ENCODE measurements around the gene PLG.
A peak's percentile ranks its signal among the peaks of the same experiment; 100 is the strongest.
"Not testable (repeated sequence)": the region's sequence is repeated elsewhere in the genome, so short reads cannot be mapped to it uniquely, and the experiment has no call there.

The PLG gene

GRCh38 chr6:160708993-160709392 is 6.9 kb downstream of the PLG start:
- DNase-seq: not testable (repeated sequence)

GRCh38 chr6:160714731-160715316 is 12.8 kb downstream of the PLG start:
- DNase-seq: no peak

GRCh38 chr6:160730911-160731310 is 28.9 kb downstream of the PLG start:
- DNase-seq: no peak

- DNase-seq: peak; percentile 31
These were observed 31.1 kb downstream of the PLG start for GRCh38 chr6:160733050-160733646.

- DNase-seq: no peak
These were observed 32.6 kb downstream of the PLG start for GRCh38 chr6:160734627-160735026.

GRCh38 chr6:160735523-160735922 is 33.5 kb downstream of the PLG start:
- DNase-seq: no peak

GRCh38 chr6:160737934-160738333 is 35.9 kb downstream of the PLG start:
- no peak for DNase-seq

GRCh38 chr6:160739955-160740354 is 37.9 kb downstream of the PLG start:
- no peak for DNase-seq

- DNase-seq: not testable (repeated sequence)
These were observed 39.0 kb downstream of the PLG start for GRCh38 chr6:160741012-160741411.

- no peak for DNase-seq
These were observed 40.0 kb downstream of the PLG start for GRCh38 chr6:160742090-160742489.

- DNase-seq: no peak
These were observed 48.2 kb downstream of the PLG start for GRCh38 chr6:160750276-160750689.

GRCh38 chr6:160753211-160753610 is 51.2 kb downstream of the PLG start:
- DNase-seq: not testable (repeated sequence)

- no peak for DNase-seq
These were observed 53.1 kb downstream of the PLG start for GRCh38 chr6:160755165-160755564.

- DNase-seq: no peak
These were observed 54.0 kb downstream of the PLG start for GRCh38 chr6:160756021-160756420.

GRCh38 chr6:160756871-160757270 is 54.8 kb downstream of the PLG start:
- DNase-seq: no peak

GRCh38 chr6:160764847-160765246 is 62.8 kb downstream of the PLG start:
- DNase-seq: no peak

GRCh38 chr6:160765412-160765811 is 63.4 kb downstream of the PLG start:
- no peak for DNase-seq

- DNase-seq: no peak
These were observed 64.6 kb downstream of the PLG start for GRCh38 chr6:160766657-160766988.

GRCh38 chr6:160766989-160767646 is 65.1 kb downstream of the PLG start:
- no peak for DNase-seq

- DNase-seq: no peak
These were observed 65.6 kb downstream of the PLG start for GRCh38 chr6:160767647-160768019.

- no peak for DNase-seq
These were observed 66.1 kb downstream of the PLG start for GRCh38 chr6:160768101-160768500.

- DNase-seq: no peak
These were observed 72.4 kb downstream of the PLG start for GRCh38 chr6:160774399-160774798.

GRCh38 chr6:160775792-160776580 is 73.9 kb downstream of the PLG start:
- DNase-seq: no peak

- DNase-seq: not testable (repeated sequence)
These were observed 77.1 kb downstream of the PLG start for GRCh38 chr6:160779095-160779494.

All from inflammatory macrophage treated with lipopolysaccharide for 4 hours (primary cell).